Eye (tissue), 1 donor: ENCODE results near the gene AKAP12.
"Not testable (repeated sequence)": the region's sequence is repeated elsewhere in the genome, so short reads cannot be mapped to it uniquely, and the experiment has no call there.

ENCODE experiments used
- DNase-seq: peaks from one replicate; pipeline ENCODE4 v3.0.0-alpha.2; 2015

The AKAP12 gene

GRCh38 chr6:151350442-151351145, 110.8 kb downstream of the AKAP12 start:
- no peak for DNase-seq

- DNase-seq, result no peak
Observed at GRCh38 chr6:151351146-151351700, 111.5 kb downstream of the AKAP12 start.

GRCh38 chr6:151351731-151352130, 112.0 kb downstream of the AKAP12 start:
- DNase-seq, result no peak

- no peak for DNase-seq
Observed at GRCh38 chr6:151352410-151353396, 112.9 kb downstream of the AKAP12 start.

- DNase-seq, result no peak
Observed at GRCh38 chr6:151353795-151354194, 114.0 kb downstream of the AKAP12 start.

- DNase-seq, result not testable (repeated sequence)
Observed at GRCh38 chr6:151356983-151357382, 117.2 kb downstream of the AKAP12 start.

- no peak for DNase-seq
Observed at GRCh38 chr6:151357758-151358436, 118.1 kb downstream of the AKAP12 start.

- no peak for DNase-seq
Observed at GRCh38 chr6:151358475-151358874, 118.7 kb downstream of the AKAP12 start.

GRCh38 chr6:151359486-151359885, 119.7 kb downstream of the AKAP12 start:
- DNase-seq, result no peak

- no peak for DNase-seq
Observed at GRCh38 chr6:151365233-151365632, 125.5 kb downstream of the AKAP12 start.

GRCh38 chr6:151370509-151371078, 130.8 kb downstream of the AKAP12 start:
- DNase-seq, result no peak

- DNase-seq, result no peak
Observed at GRCh38 chr6:151372164-151372563, 132.4 kb downstream of the AKAP12 start.

GRCh38 chr6:151374036-151374683, 134.4 kb downstream of the AKAP12 start:
- no peak for DNase-seq

GRCh38 chr6:151375833-151376232, 136.1 kb downstream of the AKAP12 start:
- DNase-seq, result no peak

GRCh38 chr6:151376440-151376839, 136.7 kb downstream of the AKAP12 start:
- DNase-seq, result no peak

GRCh38 chr6:151377095-151377494, 137.3 kb downstream of the AKAP12 start:
- DNase-seq, result no peak

- DNase-seq, result no peak
Observed at GRCh38 chr6:151379933-151380847, 140.4 kb downstream of the AKAP12 start.

- DNase-seq, result no peak
Observed at GRCh38 chr6:151380848-151381205, 141.1 kb downstream of the AKAP12 start.

GRCh38 chr6:151381722-151382121, 142.0 kb downstream of the AKAP12 start:
- DNase-seq, result no peak

- DNase-seq, result not testable (repeated sequence)
Observed at GRCh38 chr6:151382631-151383030, 142.9 kb downstream of the AKAP12 start.

GRCh38 chr6:151384151-151384550, 144.4 kb downstream of the AKAP12 start:
- no peak for DNase-seq
